HCT116 (cell line): ENCODE data around the gene SNCA.

Experiments used
- CEBPB ChIP-seq: IDR thresholded peaks from 2 replicates; pipeline ENCODE4 v1.6.1; 2012; ENCODE audit warnings: low read depth
- EGR1 ChIP-seq: IDR thresholded peaks from 2 replicates; pipeline ENCODE4 v1.6.1; 2012; ENCODE audit warnings: low read depth
- EZH2 ChIP-seq: fragments of 200-600 bp; sonication (generic); IDR thresholded peaks from 2 replicates; pipeline ENCODE4 v1.6.1; 2017; ENCODE audit warnings: antibody characterized with exemption, mixed run types
- JUND ChIP-seq: IDR thresholded peaks from 2 replicates; pipeline ENCODE4 v1.6.1; 2012
- POLR2A ChIP-seq: IDR thresholded peaks from 2 replicates; pipeline ENCODE4 v1.7.0; 2011; ENCODE audit warnings: borderline replicate concordance; ENCODE audit not compliant: insufficient read depth, insufficient read length; ENCODE audit errors: extremely low read depth
- POLR2AphosphoS5 ChIP-seq: IDR thresholded peaks from 2 replicates; pipeline ENCODE4 v1.6.1; 2011; ENCODE audit warnings: mild to moderate bottlenecking, low read depth, low read length, moderate library complexity
- SP1 ChIP-seq: IDR thresholded peaks from 2 replicates; pipeline ENCODE4 v1.6.1; 2012; ENCODE audit warnings: low read depth
- SRF ChIP-seq: IDR thresholded peaks from 2 replicates; pipeline ENCODE4 v1.6.1; 2012; ENCODE audit warnings: low read depth
- TCF7L2 ChIP-seq: IDR thresholded peaks from 2 replicates; pipeline ENCODE4 v1.7.0; 2011; ENCODE audit warnings: borderline replicate concordance, inconsistent platforms; ENCODE audit not compliant: insufficient read depth, insufficient read length; ENCODE audit errors: extremely low read depth
- YY1 ChIP-seq: IDR thresholded peaks from 2 replicates; pipeline ENCODE4 v1.6.1; 2011; ENCODE audit warnings: low read length, low read depth, moderate library complexity, mild to moderate bottlenecking; ENCODE audit not compliant: insufficient replicate concordance; ENCODE audit errors: extremely low read depth
- TF ChIP-seq, protein P1 (sequence below), 3 experiments: fragments of 200-600 bp in 1 of 3; sonication (generic) in 1 of 3; IDR thresholded peaks in 2 of 3; conservative IDR thresholded peaks in 1 of 3; 2 replicates each; pipeline ENCODE4 v1.5.1; 2012 to 2017; ENCODE audit warnings: low read depth in 2 of 3, low read length in 2 of 3, antibody characterized with exemption in 1 of 3, borderline replicate concordance in 1 of 3, control low read depth in 1 of 3, mild to moderate bottlenecking in 1 of 3, mixed read lengths in 1 of 3, mixed run types in 1 of 3, moderate library complexity in 1 of 3; ENCODE audit not compliant: insufficient read depth in 1 of 3
- TF ChIP-seq, protein P2 (sequence below): IDR thresholded peaks from 2 replicates; pipeline ENCODE4 v1.6.1; 2011; ENCODE audit warnings: mild to moderate bottlenecking, low read length, moderate library complexity; ENCODE audit not compliant: insufficient replicate concordance; ENCODE audit errors: extremely low read depth

DNA sequence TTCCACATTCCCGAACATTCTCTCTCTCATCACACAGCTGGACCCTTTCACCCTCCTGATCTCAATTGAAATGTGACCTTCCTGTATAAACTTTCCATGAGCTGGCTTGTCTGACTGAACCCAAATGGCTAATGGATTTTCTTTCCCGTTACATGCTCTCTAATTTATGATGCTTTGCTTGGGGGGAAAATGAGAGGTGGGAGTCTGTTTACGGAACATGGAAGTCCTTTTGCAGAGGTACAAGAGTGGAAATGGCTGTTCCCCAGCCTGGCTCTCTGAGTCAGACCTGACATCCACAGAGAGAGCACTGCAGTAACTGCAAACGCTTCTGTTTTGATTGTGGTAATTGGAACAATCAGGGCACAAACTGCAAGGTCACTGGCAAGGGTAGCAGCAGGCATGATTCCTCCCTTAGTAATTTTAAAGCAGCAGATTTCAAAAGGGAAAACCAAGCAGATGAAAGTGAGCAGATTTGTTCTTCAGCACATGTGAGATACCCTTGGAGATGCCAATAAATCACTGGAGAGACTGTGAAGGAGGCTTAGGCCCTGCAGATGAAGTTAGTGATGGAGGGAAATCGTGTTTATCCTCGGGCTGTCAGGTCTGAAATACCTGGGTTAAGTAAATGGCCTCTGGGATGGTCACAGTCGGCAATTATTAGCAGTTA is 83.9 kb downstream of the SNCA start:
- TF ChIP-seq POLR2A = no peak
- TF ChIP-seq, protein P1, sequence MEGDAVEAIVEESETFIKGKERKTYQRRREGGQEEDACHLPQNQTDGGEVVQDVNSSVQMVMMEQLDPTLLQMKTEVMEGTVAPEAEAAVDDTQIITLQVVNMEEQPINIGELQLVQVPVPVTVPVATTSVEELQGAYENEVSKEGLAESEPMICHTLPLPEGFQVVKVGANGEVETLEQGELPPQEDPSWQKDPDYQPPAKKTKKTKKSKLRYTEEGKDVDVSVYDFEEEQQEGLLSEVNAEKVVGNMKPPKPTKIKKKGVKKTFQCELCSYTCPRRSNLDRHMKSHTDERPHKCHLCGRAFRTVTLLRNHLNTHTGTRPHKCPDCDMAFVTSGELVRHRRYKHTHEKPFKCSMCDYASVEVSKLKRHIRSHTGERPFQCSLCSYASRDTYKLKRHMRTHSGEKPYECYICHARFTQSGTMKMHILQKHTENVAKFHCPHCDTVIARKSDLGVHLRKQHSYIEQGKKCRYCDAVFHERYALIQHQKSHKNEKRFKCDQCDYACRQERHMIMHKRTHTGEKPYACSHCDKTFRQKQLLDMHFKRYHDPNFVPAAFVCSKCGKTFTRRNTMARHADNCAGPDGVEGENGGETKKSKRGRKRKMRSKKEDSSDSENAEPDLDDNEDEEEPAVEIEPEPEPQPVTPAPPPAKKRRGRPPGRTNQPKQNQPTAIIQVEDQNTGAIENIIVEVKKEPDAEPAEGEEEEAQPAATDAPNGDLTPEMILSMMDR (IDR thresholded peaks at IDR 0.05 in 2 of 3, conservative IDR thresholded peaks at IDR 0.05 in 1 of 3; ENCODE audit: borderline replicate concordance in 1 of 3, insufficient read depth in 1 of 3, low read depth in 2 of 3, low read length in 2 of 3) = no peak
- no peak for TF ChIP-seq JUND
- TF ChIP-seq EZH2 = no peak
- TF ChIP-seq, protein P2, sequence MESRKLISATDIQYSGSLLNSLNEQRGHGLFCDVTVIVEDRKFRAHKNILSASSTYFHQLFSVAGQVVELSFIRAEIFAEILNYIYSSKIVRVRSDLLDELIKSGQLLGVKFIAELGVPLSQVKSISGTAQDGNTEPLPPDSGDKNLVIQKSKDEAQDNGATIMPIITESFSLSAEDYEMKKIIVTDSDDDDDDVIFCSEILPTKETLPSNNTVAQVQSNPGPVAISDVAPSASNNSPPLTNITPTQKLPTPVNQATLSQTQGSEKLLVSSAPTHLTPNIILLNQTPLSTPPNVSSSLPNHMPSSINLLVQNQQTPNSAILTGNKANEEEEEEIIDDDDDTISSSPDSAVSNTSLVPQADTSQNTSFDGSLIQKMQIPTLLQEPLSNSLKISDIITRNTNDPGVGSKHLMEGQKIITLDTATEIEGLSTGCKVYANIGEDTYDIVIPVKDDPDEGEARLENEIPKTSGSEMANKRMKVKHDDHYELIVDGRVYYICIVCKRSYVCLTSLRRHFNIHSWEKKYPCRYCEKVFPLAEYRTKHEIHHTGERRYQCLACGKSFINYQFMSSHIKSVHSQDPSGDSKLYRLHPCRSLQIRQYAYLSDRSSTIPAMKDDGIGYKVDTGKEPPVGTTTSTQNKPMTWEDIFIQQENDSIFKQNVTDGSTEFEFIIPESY = no peak
- no peak for TF ChIP-seq EGR1
- TF ChIP-seq SRF = no peak
- TF ChIP-seq YY1 = no peak
- no peak for TF ChIP-seq SP1
- no peak for TF ChIP-seq CEBPB
- no peak for TF ChIP-seq TCF7L2
- TF ChIP-seq POLR2AphosphoS5 = no peak
